BLaER1 treated with 17β-estradiol and CSF1 and Interleukin-3, amounts not matched to agents 10 nM and 100 nM (cell line): ENCODE measurements around the gene SMAGP.
"Not testable (repeated sequence)": the region's sequence is repeated elsewhere in the genome, so short reads cannot be mapped to it uniquely, and the experiment has no call there.

ENCODE experiments used
- H3K27ac ChIP-seq, 11 experiments: shearing (Covaris generic); formaldehyde crosslinking; 2 replicates each; pipeline ENCODE4 v1.8.1; 2022
- H3K27me3 ChIP-seq, 11 experiments: shearing (Covaris generic); formaldehyde crosslinking; 2 replicates each; pipeline ENCODE4 v1.8.1; 2022
- H3K36me3 ChIP-seq, 11 experiments: shearing (Covaris generic); formaldehyde crosslinking; 2 replicates each; pipeline ENCODE4 v1.8.1; 2022
- H3K4me1 ChIP-seq, 10 experiments: shearing (Covaris generic); formaldehyde crosslinking; 2 replicates each; pipeline ENCODE4 v1.8.1; 2022
- H3K4me2 ChIP-seq, 11 experiments: shearing (Covaris generic); formaldehyde crosslinking; 2 replicates each; pipeline ENCODE4 v1.8.1; 2022
- H3K4me3 ChIP-seq, 10 experiments: shearing (Covaris generic); formaldehyde crosslinking; 2 replicates each; pipeline ENCODE4 v1.8.1; 2022
- H3K9ac ChIP-seq, 11 experiments: shearing (Covaris generic); formaldehyde crosslinking; 2 replicates each; pipeline ENCODE4 v1.8.1; 2022
- H3K9me3 ChIP-seq, 11 experiments: shearing (Covaris generic); formaldehyde crosslinking; replicated peaks in 1 of 11; 2 replicates each; pipeline ENCODE4 v1.8.1; 2022
- H4K20me1 ChIP-seq, 11 experiments: shearing (Covaris generic); formaldehyde crosslinking; 2 replicates each; pipeline ENCODE4 v1.8.1; 2022
- Cebpa-rat ChIP-seq, 11 experiments: shearing (Covaris generic); IDR thresholded peaks; 2 replicates each; pipeline ENCODE4 v1.8.1; 2022

The SMAGP gene, protein sequence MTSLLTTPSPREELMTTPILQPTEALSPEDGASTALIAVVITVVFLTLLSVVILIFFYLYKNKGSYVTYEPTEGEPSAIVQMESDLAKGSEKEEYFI

DNA sequence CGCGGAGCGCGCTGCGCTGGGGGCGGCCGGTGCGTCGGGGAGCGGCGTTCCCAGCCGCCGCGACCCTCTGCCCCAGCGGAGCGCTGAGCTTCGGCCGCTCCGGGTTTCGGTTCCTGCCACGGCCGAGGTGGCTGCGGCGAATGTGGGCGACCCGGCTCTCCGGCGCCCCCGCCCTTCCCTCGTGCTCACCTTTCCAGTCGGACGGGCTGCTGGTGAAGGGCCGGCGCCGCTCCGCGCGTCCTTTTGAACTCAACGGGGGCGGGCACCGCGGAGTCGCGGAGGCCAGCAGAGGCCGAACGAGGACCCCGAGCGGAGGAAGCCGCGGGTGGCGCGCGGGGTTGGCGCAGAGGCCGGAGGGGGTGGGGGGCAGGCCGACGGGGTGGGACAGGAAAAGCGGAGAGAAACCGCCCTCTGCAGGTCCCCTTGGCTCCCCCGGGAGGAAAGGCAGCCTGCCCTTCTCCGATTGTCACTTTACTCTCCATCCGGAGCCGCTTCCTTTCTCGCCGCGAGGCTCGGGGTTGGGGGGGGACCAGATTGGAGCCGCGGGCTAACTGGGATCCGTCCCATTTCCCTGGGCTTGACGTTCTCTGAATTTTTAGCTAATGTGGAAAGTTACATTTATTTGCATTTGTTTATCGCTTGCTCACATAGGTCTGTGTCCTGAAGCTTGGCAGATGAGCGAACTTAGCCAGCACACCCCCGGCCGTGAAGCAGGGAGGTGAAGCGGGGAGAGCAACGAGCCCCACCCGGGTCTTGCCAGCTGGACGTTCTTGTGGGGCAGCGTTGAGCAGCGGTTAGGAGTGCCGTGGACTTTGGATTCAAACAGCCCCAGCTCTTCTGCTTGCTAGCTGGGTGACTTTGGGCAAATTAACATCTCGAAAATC, at the start of gene SMAGP:
SMAGP (minus strand) TSS at position 349 of the 884 bp plus-strand sequence. CDS start 1,137 bp downstream, outside the sequence.
- Histone ChIP-seq H3K9ac (peak within 1 kb of the TSS; percentile 70 to 82 (median 79)), H3K36me3 (peaks cover 0 to 10% (median 0%) of the 10 kb centered on the region in 11 experiments; a peak in 2 of 22 replicates), H3K9me3 (no peaks in the 10 kb centered on the region), H3K4me1 (peaks cover 13 to 34% (median 24%) of the 10 kb centered on the region in 10 experiments; a peak in 19 of 20 replicates), H3K4me2 (peak within 1 kb of the TSS; percentile 81 to 100 (median 98)), H4K20me1 (0 out of 22 replicates have a peak, but pooled peaks cover 0 to 5% (median 0%) of the 10 kb centered on the region in 11 experiments), H3K27ac (peak within 1 kb of the TSS in 10 of 11 experiments; percentile 58 to 81 (median 70); a peak in 18 of 22 replicates), H3K4me3 (peak within 1 kb of the TSS; percentile 65 to 81 (median 70)), H3K27me3 (peaks cover 0 to 24% (median 6%) of the 10 kb centered on the region in 11 experiments; a peak in 10 of 22 replicates)
- no peak for TF ChIP-seq Cebpa-rat (IDR thresholded peaks at IDR 0.05)

DNA sequence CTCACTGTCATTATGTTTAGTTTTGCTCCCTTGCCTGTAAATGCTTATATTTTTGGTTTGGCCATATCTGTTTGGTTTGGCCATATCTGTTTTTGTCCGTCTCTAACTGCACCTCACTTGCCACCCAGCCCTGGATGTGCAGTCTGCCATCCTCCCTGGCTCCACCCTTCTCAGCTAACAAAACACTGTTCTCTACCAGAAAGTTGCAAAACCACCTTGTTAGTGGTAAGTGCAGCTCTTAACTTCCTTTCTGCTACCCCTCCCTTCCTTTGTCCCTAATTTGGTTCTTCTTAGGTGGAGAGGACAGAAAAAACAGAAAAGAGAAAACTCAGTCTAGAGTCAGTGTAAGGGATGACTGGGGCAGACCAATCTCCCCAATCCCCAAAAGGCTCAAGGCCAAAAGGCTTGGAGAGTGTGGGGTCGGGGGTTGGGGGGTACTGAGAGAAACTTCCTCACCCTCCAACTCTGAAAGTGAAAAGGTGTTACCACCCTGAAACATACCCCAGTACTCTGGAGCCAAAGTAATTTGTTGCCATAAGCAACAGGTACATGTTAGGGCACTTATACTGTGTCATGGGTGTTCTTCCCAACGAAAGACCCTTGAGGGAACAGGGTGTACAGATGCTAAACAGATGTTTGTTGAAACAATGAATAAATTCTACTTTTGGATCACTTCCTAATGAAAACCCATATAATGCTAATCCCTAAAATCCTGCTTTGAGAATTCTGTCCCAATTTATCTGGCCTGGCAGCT, 48.8 kb upstream of the SMAGP start:
- Histone ChIP-seq H3K4me3 (peak overlapping the region in 5 of 10 experiments; percentile 13 to 53 (median 41); a peak in 7 of 20 replicates), H4K20me1 (peaks cover 0 to 70% (median 0%) of the 10 kb centered on the region in 11 experiments; a peak in 6 of 22 replicates), H3K27me3 (peaks cover 0 to 4% (median 0%) of the 10 kb centered on the region in 11 experiments; a peak in 1 of 22 replicates), H3K9ac (peak overlapping the region in 8 of 11 experiments; percentile 3 to 70 (median 53); a peak in 13 of 22 replicates), H3K27ac (peak overlapping the region in 9 of 11 experiments; percentile 34 to 99 (median 80); a peak in 16 of 22 replicates), H3K4me2 (peak overlapping the region; percentile 69 to 98 (median 95)), H3K4me1 (peaks cover 57 to 72% (median 62%) of the 10 kb centered on the region in 10 experiments), H3K36me3 (peaks cover 0 to 58% (median 0%) of the 10 kb centered on the region in 11 experiments; a peak in 8 of 22 replicates), H3K9me3 (peaks cover 0 to 8% (median 0%) of the 10 kb centered on the region in 11 experiments; a peak in 2 of 22 replicates)
- 0 out of 22 replicates have a peak, but pooled peaks of 1 of the 11 experiments have one; percentile 8 for TF ChIP-seq Cebpa-rat (IDR thresholded peaks at IDR 0.05)

DNA sequence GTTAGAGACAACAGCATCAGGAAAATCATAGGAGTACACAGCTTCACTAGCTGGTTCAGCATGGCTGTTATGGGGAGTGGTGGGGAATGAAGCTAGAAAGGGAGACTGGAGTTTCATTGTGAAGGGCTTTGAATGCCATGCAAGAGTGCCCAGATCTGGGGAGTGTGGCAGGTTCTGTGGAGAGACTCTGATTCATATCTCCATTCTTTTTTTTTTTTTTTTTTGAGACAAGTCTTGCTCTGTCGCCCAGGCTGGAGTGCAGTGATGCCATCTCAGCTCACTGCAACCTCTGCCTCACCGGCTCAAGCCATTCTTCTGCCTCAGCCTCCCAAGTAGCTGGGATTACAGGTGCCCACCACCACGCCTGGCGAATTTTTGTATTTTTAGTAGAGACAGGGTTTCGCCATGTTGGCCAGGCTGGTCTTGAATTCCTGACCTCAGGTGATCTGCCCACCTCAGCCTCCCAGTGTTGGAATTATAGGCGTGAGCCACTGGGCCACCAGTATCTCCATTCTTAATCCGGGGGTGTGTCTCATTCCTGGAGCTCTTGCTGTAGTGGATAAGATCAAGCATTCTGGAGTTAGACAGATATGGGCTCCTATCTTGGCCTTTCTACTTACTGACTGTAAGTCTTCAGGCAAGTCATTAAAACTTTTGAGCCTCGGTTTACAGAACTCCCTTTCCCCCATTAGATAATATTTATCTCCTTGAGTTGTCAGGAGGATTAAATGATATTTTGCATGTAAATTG, 48.0 kb upstream of the SMAGP start:
- H3K27me3 ChIP-seq, H3K9me3 ChIP-seq: not testable (repeated sequence)
- Histone ChIP-seq H3K9ac (peak overlapping the region in 4 of 11 experiments; percentile 49 to 70 (median 60); a peak in 8 of 22 replicates), H3K4me2 (peak overlapping the region; percentile 69 to 98 (median 95)), H3K27ac (peak overlapping the region in 8 of 11 experiments; percentile 42 to 99 (median 88); a peak in 13 of 22 replicates), H4K20me1 (peaks cover 0 to 75% (median 0%) of the 10 kb centered on the region in 11 experiments; a peak in 5 of 22 replicates), H3K4me3 (peak overlapping the region in 4 of 10 experiments; percentile 27 to 53 (median 42); a peak in 4 of 20 replicates), H3K36me3 (peaks cover 0 to 66% (median 0%) of the 10 kb centered on the region in 11 experiments; a peak in 9 of 22 replicates), H3K4me1 (peaks cover 49 to 69% (median 55%) of the 10 kb centered on the region in 10 experiments)

DNA sequence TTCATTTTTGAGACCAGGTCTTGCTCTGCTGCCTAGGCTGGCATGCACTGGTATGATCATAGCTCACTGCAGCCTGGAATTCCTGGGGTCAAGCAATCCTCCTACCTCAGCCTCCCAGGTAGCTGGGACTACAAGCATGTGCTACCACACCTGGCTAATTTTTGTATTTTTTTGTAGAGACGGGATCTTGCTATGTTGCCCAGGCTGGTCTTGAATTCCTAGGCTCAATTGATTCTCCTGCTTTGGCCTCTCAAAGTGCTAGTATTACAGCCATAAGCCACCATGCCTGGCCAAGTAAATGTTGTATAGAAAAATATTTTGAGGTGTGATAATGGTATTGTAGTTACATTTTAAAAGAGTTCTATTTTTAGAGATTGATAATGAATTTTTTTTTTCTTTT, 41.2 kb upstream of the SMAGP start:
- Histone ChIP-seq H3K4me3 (no peak overlapping the region), H3K27me3 (no peaks in the 10 kb centered on the region), H3K27ac (no peak overlapping the region), H4K20me1 (peaks cover 0 to 89% (median 0%) of the 10 kb centered on the region in 11 experiments; a peak in 5 of 22 replicates), H3K4me2 (no peak overlapping the region), H3K9ac (no peak overlapping the region), H3K36me3 (peaks cover 0 to 99% (median 0%) of the 10 kb centered on the region in 11 experiments; a peak in 8 of 22 replicates), H3K4me1 (peaks cover 3 to 20% (median 6%) of the 10 kb centered on the region in 10 experiments; a peak in 18 of 20 replicates), H3K9me3 (peaks cover 0 to 5% (median 0%) of the 10 kb centered on the region in 11 experiments; a peak in 1 of 22 replicates)
- no peak for TF ChIP-seq Cebpa-rat (IDR thresholded peaks at IDR 0.05)

DNA sequence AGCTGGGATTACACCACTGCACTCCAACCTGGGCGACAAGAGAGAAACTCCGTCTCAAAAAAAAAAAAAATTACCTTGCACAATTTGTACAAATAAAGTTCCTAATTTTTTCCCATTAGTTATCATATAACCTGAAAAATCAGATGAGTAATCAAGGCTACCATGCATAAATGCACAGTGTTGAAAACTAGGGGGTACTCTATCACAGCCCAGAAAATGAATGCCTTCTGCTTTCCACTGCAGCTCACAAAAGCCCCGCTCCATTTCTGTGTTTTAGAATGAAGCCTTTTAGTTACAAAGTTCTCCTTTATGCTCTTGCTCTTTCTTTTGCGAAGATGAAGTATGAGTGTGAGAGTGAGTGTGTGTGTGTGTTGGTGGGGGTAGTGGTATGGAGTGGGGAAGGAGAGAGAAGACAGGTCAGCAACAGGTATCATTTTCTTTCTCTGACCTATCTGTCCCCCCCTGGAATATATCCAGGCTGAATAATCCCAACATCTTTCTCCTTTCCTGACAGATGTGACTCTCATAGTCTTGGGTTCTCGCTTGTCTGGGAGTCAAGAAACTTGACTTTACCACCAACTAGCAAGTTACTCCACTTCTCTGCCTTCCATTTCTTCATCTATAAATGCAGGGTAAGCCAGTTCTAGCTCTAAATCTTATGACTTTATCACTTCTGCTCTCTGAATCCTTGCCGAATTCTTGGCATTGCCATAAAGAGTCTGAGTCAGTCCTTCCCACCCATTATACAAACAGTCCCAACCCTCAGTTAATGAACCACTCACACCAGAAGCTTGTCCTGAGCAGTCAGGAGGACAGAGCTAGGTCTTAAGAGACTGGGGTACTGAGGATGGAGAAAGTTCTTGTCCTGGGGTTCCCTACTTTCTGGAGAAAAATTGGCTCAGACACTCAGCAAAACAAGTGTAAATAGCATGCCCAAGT, 37.7 kb upstream of the SMAGP start:
- no peak overlapping the region for H3K4me3 ChIP-seq
- H3K4me1 ChIP-seq = peaks cover 7 to 27% (median 10%) of the 10 kb centered on the region in 10 experiments; a peak in 18 of 20 replicates
- H3K9ac ChIP-seq = peak overlapping the region in 1 of 11 experiments; percentile 15; a peak in 1 of 22 replicates
- no peak for TF ChIP-seq Cebpa-rat (IDR thresholded peaks at IDR 0.05)
- 0 out of 22 replicates have a peak, but pooled peaks cover 0 to 4% (median 0%) of the 10 kb centered on the region in 11 experiments for H3K9me3 ChIP-seq
- H3K4me2 ChIP-seq = no peak overlapping the region; a peak in 1 of 22 replicates
- H3K27ac ChIP-seq = no peak overlapping the region
- peaks cover 0 to 100% (median 0%) of the 10 kb centered on the region in 11 experiments; a peak in 9 of 22 replicates for H3K36me3 ChIP-seq
- H3K27me3 ChIP-seq = no peaks in the 10 kb centered on the region
- H4K20me1 ChIP-seq = peaks cover 0 to 92% (median 0%) of the 10 kb centered on the region in 11 experiments; a peak in 5 of 22 replicates

DNA sequence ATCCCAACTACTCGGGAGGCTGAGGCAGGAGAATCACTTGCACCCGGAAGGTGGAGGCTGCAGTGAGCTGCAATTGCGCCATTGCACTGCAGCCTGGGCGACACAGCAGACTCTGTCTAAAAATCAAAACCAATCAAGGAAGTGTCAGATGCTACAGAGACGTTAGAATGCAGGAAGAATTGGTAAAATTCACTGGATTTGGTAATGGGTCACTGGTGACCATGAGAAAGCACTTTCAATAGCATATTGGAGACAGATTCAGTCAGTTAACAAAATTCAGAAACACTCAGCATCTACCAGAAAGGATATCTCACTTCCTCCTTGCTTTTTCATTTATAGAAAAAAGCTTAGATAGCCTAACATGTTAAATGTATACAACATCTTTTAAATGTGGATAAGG, 36.3 kb upstream of the SMAGP start:
- Histone ChIP-seq H3K9ac (no peak overlapping the region), H3K27me3 (no peaks in the 10 kb centered on the region), H3K9me3 (no peaks in the 10 kb centered on the region), H3K4me3 (no peak overlapping the region), H3K4me2 (peak overlapping the region; percentile 1 to 58 (median 36); a peak in 15 of 22 replicates), H4K20me1 (peaks cover 0 to 97% (median 0%) of the 10 kb centered on the region in 11 experiments; a peak in 5 of 22 replicates), H3K4me1 (peaks cover 7 to 27% (median 10%) of the 10 kb centered on the region in 10 experiments; a peak in 18 of 20 replicates), H3K27ac (peak overlapping the region in 3 of 11 experiments; percentile 39 to 62 (median 45); a peak in 7 of 22 replicates), H3K36me3 (peaks cover 0 to 100% (median 0%) of the 10 kb centered on the region in 11 experiments; a peak in 10 of 22 replicates)
- TF ChIP-seq Cebpa-rat (IDR thresholded peaks at IDR 0.05) = no peak

DNA sequence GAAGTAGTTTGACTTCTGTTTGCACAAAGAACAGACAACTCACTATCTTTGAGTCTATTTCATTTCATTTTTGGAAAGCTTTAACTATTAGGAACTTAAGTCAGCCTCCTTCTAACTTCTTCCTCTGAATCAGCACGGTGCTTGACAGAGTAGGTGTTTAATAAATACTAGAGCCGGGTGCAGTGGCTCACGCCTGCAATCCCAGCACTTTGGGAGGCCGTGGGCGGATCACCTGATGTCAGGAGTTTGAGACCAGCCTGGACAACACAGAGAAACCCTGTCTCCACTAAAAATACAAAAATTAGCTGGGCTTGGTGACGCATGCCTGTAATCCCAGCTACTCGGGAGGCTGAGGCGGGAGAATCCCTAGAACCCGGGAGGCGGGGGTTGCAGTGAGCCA, 30.6 kb upstream of the SMAGP start:
- H3K9me3 ChIP-seq, H3K4me3 ChIP-seq, H3K9ac ChIP-seq, H3K27ac ChIP-seq, H3K4me1 ChIP-seq, H3K4me2 ChIP-seq, H3K27me3 ChIP-seq: not testable (repeated sequence)
- peaks cover 0 to 65% (median 0%) of the 10 kb centered on the region in 11 experiments; a peak in 4 of 22 replicates for H4K20me1 ChIP-seq
- H3K36me3 ChIP-seq = peaks cover 0 to 100% (median 0%) of the 10 kb centered on the region in 11 experiments; a peak in 10 of 22 replicates
